ENCODE measurements around the gene RPL36. TPM values are rescaled to one million over a fixed set of nuclear protein-coding genes. Genes with fewer than 3 reads are reported as not detected.

RPL36 gene
- total RNA-seq, 1 experiment from 2014 or later: 787 TPM

- Histone ChIP-seq H3K79me2 (ENCODE audit: low read depth) (peaks cover 70% of the 10 kb centered on the region), H3K9me2 (ENCODE audit: insufficient read depth) (no peaks in the 10 kb centered on the region), H4K20me1 (ENCODE audit: insufficient read depth) (peaks cover 57% of the 10 kb centered on the region), H3K4me3 (no peak overlapping the region), H2AFZ (no peak overlapping the region), H3K9me3 (ENCODE audit: insufficient read depth, low read depth) (no peaks in the 10 kb centered on the region), H3F3A (ENCODE audit: insufficient read depth, low read depth) (no peaks in the 10 kb centered on the region), H3K36me3 (ENCODE audit: low read depth) (0 out of 2 replicates have a peak, but pooled peaks cover 3% of the 10 kb centered on the region), H3K4me1 (replicated peaks; ENCODE audit: insufficient read depth) (no peaks in the 10 kb centered on the region), H3K27ac (no peak overlapping the region), H3K27me3 (ENCODE audit: insufficient read depth, low read depth) (no peaks in the 10 kb centered on the region), H3K4me2 (no peak overlapping the region)
- CTCF ChIA-PET: no interaction called here
- no peak for DNase-seq
- TF ChIP-seq EZH2 (IDR thresholded peaks at IDR 0.05; ENCODE audit: low read depth): no peak
- TF ChIP-seq CTCF (conservative IDR thresholded peaks at IDR 0.05): no peak
- intact Hi-C loops (cut with micrococcal nuclease; ENCODE audit: unreplicated experiment): no loop called here
- no TSS peak for BruUV-seq (replicated peaks)
- POLR2A ChIA-PET (ENCODE audit: unreplicated experiment): no interaction called here
These were observed 47.0 kb upstream of the RPL36 start for GRCh38 chr19:5643060-5643459.

- no peaks in the 10 kb centered on the region for H3K27me3 ChIP-seq (ENCODE audit: insufficient read depth, low read depth)
- no TSS peak for BruUV-seq (replicated peaks)
- no peak overlapping the region for H3K4me2 ChIP-seq
- TF ChIP-seq CTCF (conservative IDR thresholded peaks at IDR 0.05) (no peak), EZH2 (IDR thresholded peaks at IDR 0.05; ENCODE audit: low read depth) (no peak)
- no peak overlapping the region for H2AFZ ChIP-seq
- ChIA-PET POLR2A (ENCODE audit: unreplicated experiment) (no interaction called here), CTCF (no interaction called here)
- no peak overlapping the region for H3K4me3 ChIP-seq
- DNase-seq: no peak
- H4K20me1 ChIP-seq (ENCODE audit: insufficient read depth): peaks cover 49% of the 10 kb centered on the region
- intact Hi-C loops (cut with micrococcal nuclease; ENCODE audit: unreplicated experiment): no loop called here
- H3K9me2 ChIP-seq (ENCODE audit: insufficient read depth): no peaks in the 10 kb centered on the region
- peaks cover 61% of the 10 kb centered on the region for H3K79me2 ChIP-seq (ENCODE audit: low read depth)
- no peaks in the 10 kb centered on the region for H3K4me1 ChIP-seq (replicated peaks; ENCODE audit: insufficient read depth)
- no peaks in the 10 kb centered on the region for H3F3A ChIP-seq (ENCODE audit: insufficient read depth, low read depth)
- H3K36me3 ChIP-seq (ENCODE audit: low read depth): 0 out of 2 replicates have a peak, but pooled peaks cover 6% of the 10 kb centered on the region
- no peak overlapping the region for H3K27ac ChIP-seq
- H3K9me3 ChIP-seq (ENCODE audit: insufficient read depth, low read depth): no peaks in the 10 kb centered on the region
These were observed 46.1 kb upstream of the RPL36 start for GRCh38 chr19:5644037-5644436.

- Histone ChIP-seq H2AFZ (no peak overlapping the region), H3K9me3 (ENCODE audit: insufficient read depth, low read depth) (no peaks in the 10 kb centered on the region), H3K27ac (no peak overlapping the region), H3K9me2 (ENCODE audit: insufficient read depth) (no peaks in the 10 kb centered on the region), H3K4me2 (no peak overlapping the region), H3K79me2 (ENCODE audit: low read depth) (peaks cover 51% of the 10 kb centered on the region), H3K4me3 (no peak overlapping the region), H3K4me1 (replicated peaks; ENCODE audit: insufficient read depth) (no peaks in the 10 kb centered on the region), H3F3A (ENCODE audit: insufficient read depth, low read depth) (no peaks in the 10 kb centered on the region), H3K27me3 (ENCODE audit: insufficient read depth, low read depth) (no peaks in the 10 kb centered on the region), H4K20me1 (ENCODE audit: insufficient read depth) (peaks cover 38% of the 10 kb centered on the region), H3K36me3 (ENCODE audit: low read depth) (0 out of 2 replicates have a peak, but pooled peaks cover 6% of the 10 kb centered on the region)
- POLR2A ChIA-PET (ENCODE audit: unreplicated experiment): no interaction called here
- no peak for TF ChIP-seq EZH2 (IDR thresholded peaks at IDR 0.05; ENCODE audit: low read depth)
- no peak for TF ChIP-seq CTCF (conservative IDR thresholded peaks at IDR 0.05)
- DNase-seq: no peak
- CTCF ChIA-PET: no interaction called here
- intact Hi-C loops (cut with micrococcal nuclease; ENCODE audit: unreplicated experiment): no loop called here
- no TSS peak for BruUV-seq (replicated peaks)
These were observed 44.7 kb upstream of the RPL36 start for GRCh38 chr19:5645409-5645808.
